SW 1271 (cell line): ENCODE results near the gene TSR3.

Experiments
- DNase-seq, 2 experiments: peaks; one replicate each; lab custom pipeline; 2025; lab: John Stamatoyannopoulos, UW

TSR3 gene

DNA sequence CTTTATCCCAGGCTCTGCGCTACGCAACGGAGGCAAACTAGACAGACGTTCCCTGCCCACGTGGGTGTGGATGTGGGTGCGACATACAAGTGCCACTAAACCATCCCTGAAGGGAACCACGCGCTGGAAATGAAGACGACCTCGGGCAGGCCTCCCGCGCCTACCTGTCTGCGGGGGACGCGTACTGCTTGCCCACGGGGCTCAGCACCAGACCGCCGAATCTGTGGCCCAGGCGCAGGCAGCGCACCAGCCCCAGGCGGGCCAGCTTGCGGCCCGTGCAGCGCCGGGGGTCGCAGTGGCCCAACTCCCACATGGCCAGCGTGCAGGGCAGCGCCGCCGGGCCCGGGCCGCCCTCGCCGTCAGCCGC, 480 bp downstream of the TSR3 start:
- no peak for DNase-seq

DNA sequence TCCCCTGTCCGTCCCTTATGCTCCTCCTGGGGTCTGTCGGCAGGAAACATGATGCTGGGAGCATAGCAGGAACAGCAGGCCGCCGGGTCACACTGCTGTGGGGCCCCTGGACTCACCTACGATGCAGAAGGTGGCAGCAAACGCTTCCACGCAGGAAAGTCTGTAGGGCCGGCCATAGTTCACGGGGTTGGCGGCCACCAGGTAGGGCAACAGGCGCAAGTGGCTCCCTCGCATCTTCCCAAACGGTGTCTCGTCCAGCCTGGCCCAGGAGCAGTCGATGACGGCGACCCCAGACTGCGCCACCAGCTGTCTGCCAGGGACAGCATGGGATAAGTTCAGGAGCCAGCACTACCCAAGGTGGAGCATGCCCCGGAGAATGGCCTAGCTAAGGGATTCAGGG, 987 bp downstream of the TSR3 start:
- DNase-seq, result no peak

DNA sequence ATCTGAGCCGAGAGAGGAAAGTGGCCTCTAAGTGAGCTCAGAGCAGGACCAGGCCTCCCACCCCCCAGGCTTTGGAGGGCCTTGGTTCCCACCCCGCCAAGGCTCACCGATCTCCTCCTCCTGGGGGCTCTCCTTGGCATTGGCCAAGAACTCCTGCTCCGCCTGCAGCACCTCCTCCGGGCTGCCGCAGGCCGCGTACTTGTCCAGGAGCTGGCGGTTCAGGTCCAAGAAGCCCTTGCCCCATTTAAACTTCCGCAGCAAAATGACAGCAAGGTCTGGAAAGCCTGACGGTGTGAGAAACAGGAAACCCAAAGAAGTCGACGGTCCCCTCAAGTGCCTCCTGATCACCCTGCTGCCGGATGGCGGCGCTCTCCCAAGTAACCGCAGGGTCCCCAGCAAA, 1.7 kb downstream of the TSR3 start:
- DNase-seq, result no peak

DNA sequence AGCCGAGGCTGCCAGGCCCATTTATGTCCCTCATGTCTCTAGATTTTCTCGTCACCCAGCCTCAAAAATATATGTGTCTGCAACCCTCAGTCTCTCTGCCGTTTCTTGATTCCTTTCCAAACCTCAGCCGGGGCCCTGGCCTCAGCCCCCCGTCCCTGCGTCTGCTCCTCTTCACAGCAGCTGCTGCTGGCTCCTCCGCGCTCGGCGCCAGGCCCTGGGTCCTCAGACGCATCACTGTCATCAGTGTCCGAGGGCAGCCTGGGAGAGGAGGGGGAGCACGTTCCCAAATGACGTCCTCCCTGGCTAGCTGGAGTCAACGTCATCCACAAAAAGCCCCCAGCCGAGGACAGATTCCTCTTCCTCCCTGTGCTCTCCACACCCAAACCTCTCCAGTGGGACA, 2.3 kb downstream of the TSR3 start:
- no peak for DNase-seq

DNA sequence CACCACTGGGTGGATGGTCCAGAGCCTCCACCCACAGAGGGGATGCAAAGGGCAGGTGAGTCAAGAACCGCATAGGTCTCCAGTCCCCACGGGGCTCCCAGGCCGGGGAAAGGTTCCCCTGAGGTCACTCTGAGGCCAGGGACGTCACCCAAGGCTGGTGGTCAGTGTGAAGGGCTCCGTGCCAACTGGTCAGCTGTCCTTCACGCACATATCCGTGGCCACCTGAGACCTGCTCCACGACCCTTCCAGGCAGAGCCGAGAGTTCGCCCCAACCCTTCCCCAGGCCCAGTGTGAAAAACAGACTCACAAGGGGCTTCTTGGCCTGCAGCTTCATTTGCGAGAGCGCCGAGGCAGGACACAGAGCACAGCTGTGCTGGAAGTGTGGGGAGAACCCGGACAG, 2.8 kb downstream of the TSR3 start:
- no peak for DNase-seq

DNA sequence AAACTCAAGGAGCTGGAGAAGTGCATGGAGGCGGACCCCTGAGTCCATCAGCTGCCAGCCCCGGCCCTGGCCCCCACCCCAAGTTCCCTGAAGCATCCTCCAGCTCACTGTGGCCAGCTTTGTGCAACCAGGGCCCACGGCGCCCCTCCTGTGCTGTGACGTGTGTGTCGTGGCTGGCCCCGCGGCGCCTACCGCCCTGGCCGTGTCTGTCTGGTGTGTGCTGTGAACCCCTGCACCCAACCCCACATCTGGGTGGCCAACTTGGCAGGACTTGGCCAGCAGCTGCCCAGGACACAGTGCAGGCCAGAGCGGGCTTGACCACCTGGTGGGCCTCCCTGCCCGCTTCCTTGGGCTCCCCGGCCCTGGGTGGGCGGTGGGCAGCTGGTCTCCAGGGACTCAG, 3.2 kb downstream of the TSR3 start:
- DNase-seq, result no peak

DNA sequence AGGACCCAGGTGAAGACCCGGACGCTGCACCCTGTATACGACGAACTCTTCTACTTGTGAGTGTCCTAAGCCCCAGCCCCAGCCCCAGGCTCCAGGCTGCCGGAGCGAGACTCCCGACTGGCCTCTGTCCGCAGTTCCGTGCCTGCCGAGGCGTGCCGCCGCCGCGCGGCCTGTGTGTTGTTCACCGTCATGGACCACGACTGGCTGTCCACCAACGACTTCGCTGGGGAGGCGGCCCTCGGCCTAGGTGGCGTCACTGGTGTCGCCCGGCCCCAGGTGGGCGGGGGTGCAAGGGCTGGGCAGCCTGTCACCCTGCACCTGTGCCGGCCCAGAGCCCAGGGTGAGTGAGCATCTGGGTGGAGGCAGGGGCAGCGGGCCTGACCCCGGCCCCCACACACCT, 3.7 kb downstream of the TSR3 start:
- no peak for DNase-seq

DNA sequence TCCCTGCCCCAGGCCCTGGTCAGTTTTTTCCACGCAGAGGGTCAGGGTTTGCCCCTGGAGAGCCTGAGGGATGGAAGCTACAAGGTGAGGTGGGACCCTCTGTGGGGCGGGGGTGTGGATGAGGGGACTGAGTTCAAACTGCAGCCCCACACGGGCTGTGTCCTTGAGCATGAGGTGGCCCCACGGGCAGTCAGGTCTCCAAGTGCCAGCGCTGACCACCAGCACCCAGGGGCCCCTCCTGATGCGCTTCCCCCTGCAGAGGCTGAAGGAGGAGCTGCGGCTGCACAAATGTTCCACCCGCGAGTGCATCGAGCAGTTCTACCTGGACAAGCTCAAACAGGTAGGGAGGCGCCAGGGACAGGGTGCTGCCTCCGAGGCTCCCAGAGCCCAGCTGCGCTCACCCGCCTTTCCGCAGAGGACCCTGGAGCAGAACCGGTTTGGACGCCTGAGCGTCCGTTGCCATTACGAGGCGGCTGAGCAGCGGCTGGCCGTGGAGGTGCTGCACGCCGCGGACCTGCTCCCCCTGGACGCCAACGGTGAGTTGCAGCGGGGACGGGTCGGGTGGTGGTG, 4.3 kb downstream of the TSR3 start:
- no peak for DNase-seq

DNA sequence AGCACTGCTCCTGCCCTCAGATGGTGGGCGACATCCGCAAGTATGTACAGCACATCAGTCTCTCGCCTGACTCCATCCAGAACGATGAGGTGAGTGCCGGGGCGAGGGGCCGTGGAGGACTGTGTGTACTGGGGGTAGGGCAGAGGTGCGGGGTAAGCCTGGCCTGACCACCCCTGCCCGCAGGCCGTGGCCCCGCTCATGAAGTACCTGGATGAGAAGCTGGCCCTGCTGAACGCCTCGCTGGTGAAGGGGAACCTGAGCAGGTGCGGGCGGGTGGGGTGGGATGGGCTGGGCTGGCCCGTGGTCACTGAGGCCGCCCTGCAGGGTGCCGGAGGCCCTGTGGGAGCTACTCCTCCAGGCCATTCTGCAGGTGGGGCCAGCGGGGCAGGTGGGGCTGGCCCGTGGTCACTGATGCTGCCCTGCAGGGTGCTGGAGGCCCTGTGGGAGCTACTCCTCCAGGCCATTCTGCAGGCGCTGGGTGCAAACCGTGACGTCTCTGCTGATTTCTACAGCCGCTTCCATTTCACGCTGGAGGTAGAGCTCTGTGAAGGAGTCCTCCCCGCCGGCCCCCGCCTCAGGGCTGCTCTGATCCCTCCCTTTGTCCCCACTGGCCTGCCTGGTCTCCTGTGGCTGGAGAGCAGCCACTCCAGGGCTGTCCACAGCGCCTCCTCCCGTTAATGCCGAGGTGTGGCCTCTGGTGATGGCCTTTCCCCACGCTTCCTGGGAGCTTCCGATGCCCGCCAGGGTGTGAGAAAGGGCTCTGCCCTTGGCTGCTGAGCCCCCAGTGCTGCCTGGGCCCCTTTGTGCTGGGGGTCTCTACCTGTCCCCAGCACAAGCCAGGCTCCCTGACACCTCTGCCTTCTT, 5.0 kb downstream of the TSR3 start:
- no peak for DNase-seq

DNA sequence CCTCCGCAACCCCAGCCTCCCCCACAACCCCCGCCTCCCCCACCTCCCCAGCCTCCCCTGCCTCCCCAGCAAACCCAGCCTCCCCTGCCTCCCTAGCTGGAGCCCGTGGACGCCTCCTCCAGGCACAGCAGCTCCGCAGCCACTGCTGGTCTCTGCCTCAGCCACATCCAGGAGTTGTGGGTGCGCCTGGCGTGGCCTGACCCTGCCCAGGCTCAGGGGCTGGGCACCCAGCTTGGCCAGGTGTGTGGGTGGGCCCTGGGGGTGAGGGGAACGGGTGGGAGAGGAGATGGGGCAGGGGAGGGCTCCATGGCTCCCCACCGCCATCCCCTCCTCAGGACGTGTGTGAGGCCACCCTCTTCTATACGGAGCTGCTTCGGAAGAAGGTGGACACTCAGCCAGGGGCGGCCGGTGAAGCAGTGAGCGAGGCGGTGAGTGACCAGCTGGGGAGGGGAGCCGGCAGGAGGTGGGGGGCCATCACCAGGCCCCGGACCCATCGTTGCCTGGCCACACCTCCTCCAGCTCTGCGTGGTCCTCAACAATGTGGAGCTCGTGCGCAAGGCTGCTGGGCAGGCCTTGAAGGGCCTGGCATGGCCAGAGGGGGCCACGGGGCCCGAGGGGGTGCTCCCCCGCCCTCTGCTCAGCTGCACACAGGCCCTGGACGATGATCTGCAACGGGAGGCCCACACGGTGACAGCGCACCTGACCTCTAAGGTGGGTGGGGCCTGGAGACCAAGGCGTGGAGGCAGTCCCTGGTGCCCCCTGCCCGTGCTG, 5.8 kb downstream of the TSR3 start:
- no peak for DNase-seq

DNA sequence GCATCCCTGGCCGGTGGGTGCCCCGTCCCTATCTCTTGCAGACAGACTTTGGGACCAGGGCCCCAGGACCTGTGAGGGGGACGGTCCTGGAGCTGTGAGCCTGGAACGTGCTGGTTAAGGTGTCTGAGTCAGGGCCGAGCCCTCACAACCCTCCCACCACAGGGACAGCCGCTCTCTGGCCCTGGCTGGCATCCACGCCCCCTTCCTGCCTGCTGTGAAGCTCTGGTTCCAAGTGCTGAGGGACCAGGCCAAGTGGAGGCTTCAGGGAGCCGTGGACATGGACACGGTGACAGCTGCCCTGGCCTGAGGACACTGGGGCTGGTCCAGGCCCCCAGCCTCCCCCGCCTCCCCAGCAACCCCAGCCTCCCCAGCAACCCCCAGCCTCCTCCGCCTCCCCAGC, 6.6 kb downstream of the TSR3 start:
- DNase-seq, result no peak

DNA sequence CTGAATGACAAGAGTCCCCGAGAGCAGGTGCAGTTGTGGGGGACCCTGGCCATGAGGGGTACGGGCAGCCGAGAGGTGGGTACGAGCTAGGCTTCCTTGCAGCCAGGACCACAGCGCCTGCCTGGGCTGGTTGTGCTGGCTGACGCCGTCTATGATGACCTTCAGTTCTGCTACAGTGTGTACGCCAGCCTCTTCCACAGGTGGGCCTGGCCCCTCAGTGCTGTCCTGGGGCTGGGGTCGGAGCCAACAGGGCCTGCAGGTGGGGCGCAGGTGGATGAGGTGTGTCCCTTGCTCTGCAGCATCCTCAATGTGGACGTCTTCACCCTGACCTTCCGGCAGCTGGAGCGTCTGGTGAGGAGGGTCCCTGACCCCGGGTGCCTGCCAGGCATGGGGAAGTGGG, 7.2 kb downstream of the TSR3 start:
- no peak for DNase-seq

DNA sequence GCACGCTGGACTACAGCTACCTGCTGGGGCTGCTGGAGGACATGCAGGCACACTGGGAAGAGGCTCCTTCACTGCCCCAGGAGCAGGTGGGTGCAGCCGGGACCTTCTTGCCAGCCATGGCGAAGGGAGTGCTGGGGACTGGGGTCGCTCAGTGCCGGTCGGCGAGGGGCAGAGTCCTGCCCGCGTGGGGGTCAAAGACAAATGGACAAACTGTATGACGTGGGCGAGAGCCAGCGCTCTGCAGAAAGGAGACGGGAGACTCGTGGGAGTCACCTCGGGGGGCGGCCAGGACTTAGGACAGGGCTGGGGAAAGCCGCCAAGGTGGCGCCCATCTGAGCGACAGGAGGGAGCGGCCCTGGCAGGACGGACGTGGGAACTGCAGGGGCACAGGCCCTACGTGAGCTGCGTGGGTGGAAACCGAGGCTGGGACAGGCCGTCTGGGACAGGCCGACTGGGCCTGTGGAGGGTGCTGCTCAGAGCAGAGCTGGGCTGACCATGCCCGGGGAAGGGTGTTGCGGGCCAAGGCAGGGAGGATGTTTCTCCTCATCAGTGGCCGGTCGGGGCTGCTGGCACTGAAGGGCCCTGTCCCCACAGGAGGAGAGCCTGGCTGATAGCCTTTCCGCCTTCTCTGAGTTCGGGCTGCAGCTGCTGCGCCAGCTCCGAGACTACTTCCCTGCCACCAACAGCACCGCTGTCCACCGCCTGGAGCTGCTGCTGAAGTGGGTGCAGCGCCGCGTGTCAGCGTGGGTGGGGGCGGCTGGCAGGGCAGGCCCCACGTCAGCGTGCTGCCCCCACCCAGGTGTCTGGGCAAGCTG, 8.0 kb downstream of the TSR3 start:
- DNase-seq, result no peak

DNA sequence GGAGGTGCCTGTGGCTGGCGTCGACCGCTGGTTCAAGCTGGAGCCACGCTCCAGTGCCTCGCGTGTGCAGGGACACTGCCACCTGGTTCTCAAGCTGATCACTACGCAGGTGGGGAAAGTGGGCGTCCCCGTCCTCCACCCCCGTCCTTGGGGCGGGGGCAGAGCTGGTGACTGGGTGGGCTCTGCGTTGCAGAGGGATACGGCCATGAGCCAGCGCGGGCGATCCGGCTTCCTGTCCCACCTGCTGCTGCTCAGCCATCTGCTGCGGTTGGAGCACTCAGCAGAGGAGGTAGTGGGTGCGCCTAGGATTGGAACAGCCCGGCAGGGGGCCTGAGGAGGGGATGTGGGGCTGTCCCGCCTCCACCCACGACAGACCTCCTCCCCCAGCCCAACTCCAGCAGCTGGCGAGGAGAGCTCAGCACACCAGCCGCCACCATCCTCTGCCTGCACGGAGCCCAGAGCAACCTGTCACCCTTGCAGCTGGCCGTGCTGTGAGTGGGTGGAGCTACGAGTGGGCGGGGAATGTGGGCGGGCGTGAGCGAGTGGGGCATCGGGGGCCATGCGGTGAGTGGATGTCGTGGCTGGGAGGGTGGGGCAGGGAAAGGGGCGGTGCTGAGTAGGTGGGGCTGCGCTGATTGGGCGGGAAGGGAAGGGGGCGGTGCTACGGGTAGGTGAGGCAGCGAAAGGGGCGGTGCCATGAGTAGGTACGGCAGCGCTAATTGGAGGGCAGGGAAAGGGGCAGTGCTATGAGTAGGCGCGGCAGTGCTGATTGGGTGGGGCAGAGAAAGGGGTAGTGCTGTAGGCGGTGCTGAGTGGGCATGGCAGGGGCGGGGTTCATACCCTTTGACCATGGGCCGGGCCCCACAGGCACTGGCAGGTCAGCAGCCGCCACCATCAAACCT, 8.9 kb downstream of the TSR3 start:
- DNase-seq, result peak; percentile 26 to 74

DNA sequence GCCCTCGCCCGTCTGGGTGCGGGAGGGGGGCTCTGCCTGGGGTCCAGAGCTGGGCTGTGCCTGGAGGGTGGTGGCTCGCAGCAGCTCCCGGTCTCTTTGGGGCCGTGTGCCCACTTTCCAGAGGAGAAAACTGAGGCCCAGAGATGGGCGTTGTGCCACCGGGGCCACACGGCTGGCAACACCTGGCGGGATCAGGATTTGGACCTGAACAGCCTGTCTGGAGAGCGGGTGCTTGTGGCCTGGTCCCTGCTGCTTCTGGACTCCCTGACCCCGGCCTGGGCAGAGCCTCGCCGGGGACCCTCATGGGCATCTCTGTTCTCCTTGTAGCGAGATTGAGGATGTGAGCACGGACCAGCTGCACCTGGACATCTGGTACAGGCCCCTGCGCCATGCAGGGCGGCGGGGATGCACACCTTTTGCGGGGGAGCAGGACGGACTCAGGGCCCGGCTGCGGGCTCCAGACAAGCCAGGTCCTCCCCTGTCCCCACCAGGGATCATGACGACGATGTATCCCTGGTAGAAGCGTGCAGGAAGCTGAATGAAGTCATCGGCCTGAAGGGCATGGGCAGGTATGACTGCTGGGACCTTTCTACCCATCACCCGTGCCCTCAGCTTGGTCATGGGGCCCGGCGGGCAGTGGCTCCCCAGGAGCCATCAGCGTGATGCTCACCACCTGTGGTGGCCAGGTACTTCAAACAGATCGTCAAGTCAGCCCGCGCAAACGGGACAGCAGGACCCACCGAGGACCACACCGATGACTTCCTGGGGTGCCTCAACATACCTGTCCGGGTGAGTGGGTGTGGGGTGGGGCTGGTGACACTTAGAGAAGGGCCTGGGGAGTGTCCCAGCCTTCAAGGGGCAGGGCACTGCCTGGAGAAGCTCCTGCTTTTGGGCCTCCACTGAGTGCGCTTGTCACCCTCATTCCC, 9.9 kb downstream of the TSR3 start:
- DNase-seq, result no peak

DNA sequence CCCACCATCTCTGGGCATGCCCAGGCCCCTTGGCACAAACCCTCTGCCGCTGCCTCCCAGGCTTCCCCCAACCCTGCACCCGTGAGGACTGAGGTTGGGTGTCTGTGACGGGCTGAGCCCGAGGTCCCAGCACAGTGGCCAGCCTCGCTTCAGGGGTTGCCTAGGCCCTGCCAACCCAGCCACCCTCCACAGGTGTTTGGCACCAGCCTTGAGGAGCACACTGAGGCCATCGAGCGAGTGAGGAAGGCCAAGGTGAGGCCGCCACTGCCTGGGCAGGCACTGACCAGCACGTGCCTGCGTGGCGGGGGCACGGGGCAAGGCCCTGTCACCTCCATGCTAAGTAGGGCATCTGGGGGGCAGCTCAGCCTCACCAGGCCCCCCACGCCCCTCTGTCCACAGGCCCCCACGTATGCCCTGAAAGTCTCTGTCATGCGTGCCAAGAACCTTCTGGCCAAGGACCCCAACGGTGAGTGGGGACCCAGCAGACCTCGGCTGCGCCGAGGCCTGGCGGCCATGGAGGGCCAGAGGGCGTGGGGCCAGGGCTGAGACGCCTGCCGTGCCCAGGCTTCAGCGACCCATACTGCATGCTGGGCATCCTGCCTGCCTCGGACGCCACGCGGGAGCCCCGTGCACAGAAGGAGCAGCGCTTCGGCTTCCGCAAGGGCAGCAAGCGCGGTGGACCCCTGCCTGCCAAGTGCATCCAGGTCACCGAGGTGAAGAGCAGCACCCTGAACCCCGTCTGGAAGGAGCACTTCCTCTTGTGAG, 10.8 kb downstream of the TSR3 start:
- DNase-seq, result no peak

DNA sequence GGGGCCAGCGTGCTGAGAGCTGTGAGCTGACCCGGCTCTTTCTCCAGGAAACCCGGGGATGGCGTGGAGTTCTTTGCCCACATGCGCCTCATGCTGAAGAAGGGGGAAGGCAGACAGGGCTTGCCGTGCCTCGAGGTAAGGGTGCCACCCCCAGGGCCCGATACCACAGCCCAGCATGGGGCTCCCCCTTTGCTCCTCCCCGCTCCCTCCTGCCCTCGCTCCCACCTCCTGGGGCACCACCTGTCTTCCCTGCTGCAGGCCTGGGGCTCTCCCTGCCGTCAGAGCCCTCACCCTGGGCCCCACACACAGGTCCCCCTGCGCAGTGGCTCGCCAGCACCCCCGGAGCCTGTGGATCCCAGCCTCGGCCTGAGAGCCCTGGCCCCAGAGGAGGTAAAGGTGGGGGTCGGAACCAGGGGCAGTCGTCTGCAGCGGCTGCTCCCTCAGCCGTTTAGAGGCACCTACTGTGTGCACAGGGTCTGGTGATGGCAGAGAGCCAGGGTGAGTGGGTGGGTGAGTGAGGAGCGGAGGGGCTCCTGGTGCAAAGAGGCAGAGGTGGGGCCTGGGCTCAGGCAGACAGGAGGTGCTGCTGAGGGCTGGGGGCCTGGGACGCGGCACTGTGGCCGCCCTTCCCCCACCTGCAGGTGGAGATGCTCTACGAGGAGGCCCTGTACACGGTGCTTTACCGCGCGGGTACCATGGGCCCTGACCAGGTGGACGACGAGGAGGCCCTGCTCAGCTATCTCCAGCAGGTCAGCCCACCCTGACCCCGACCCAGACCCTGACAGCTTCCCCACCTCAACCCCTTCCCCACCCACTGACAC, 12.6 kb downstream of the TSR3 start:
- no peak for DNase-seq

DNA sequence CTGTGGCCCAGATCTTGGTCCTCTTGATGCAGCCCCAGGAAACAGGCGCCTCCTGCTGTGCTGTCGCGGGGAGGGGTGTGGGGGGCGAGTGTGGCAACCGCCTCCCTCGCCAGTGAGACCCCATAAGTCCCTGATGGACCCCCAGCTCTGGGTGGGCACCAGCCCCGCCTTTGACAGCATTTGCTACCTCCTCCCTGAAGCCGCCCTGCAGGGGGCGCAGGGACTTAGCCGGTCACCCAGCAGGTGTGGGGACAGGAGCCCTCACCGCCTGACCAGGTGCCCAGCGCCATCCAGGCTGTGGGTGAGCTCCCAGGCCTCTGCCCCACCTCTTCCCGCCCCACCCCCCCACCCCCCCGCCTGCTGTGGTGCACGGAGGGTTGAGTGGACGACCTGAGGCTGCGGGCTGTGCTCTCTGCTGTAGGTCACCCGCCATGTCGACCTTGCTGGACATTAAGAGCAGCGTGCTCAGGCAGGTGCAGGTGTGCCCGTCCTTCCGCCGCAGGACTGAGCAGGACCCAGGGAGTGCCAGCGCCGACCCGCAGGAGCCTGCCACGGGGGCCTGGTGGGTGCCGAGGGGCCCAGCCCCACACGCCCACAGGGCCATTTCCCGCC, 13.5 kb downstream of the TSR3 start:
- DNase-seq, result no peak
